ENCODE measurements around the gene SLC35B2.

DNA sequence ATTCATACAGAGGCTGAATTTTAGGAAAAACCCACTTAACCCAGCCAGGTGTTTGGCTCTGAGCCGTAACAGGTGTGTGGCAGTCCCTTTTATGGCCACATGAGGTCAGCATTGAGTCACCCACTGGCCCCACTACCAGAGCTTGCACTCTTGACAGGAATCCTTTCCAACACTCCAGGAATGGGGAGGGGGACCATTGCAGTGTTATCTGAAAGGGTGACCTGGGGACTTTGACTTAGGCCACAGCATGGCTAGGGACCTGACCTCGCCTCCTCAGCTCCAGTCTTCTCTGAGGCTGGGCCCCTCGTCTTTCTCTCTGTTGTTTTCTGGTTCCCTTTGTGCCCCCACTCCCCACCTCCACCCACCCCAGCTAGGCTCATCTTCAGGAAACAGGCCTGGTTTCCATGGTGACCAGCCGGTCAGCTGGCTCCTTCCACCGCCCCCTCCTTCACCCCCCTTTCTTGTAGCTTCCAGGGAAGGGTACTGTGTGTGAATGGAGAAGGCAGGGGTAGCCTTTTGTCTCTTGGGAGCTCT is 10.8 kb upstream of the SLC35B2 start:
- TF ChIP-seq MAX (IDR thresholded peaks at IDR 0.05) (no peak), CREB1 (IDR thresholded peaks at IDR 0.05; ENCODE audit: low read depth) (no peak), CEBPB (IDR thresholded peaks at IDR 0.05) (no peak), TAF1 (IDR thresholded peaks at IDR 0.05; ENCODE audit: low read depth) (no peak), TCF12 (IDR thresholded peaks at IDR 0.05; ENCODE audit: low read depth) (0 out of 2 replicates have a peak, but pooled peaks have one; percentile 26), EP300 (IDR thresholded peaks at IDR 0.05; ENCODE audit: borderline replicate concordance) (no peak), RAD21 (IDR thresholded peaks at IDR 0.05; ENCODE audit: low read depth) (peak; percentile 93), REST (IDR thresholded peaks at IDR 0.05; ENCODE audit: low read depth) (no peak), YY1 (IDR thresholded peaks at IDR 0.05; ENCODE audit: low read depth) (no peak), EGR1 (IDR thresholded peaks at IDR 0.05) (no peak), FOXM1 (IDR thresholded peaks at IDR 0.05; ENCODE audit: borderline replicate concordance, low read depth) (no peak), TEAD4 (IDR thresholded peaks at IDR 0.05) (no peak), NFIC (IDR thresholded peaks at IDR 0.05) (peak; percentile 51; the same call in 1 of the 2 replicates)
- TF ChIP-seq, protein P1, sequence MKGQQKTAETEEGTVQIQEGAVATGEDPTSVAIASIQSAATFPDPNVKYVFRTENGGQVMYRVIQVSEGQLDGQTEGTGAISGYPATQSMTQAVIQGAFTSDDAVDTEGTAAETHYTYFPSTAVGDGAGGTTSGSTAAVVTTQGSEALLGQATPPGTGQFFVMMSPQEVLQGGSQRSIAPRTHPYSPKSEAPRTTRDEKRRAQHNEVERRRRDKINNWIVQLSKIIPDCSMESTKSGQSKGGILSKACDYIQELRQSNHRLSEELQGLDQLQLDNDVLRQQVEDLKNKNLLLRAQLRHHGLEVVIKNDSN (IDR thresholded peaks at IDR 0.05): no peak
